Measurements from ENCODE around the gene SENP2. TPM values are rescaled to one million over a fixed set of nuclear protein-coding genes. Genes with fewer than 3 reads are reported as not detected.
A peak's percentile ranks its signal among the peaks of the same experiment; 100 is the strongest.

SENP2 gene
- total and polyA plus RNA-seq, 2 of the 13 experiments (the other 11 are each of a cell fraction or from before 2014, with no cell fraction given), result 7.7 to 46.2 TPM

GRCh38 chr3:185677146-185677829 lies 91.2 kb downstream of the SENP2 start (continued):
- TF ChIP-seq RAD51 (IDR thresholded peaks at IDR 0.05; ENCODE audit: borderline replicate concordance) (no peak), AFF4 (CRISPR knock-in tag; IDR thresholded peaks at IDR 0.05) (no peak), ZNF546 (CRISPR knock-in tag; conservative IDR thresholded peaks at IDR 0.05) (no peak), FOXK2 (IDR thresholded peaks at IDR 0.05) (no peak), STAG1 (CRISPR knock-in tag; IDR thresholded peaks at IDR 0.05) (peak; percentile 83), ZNF570 (CRISPR knock-in tag; IDR thresholded peaks at IDR 0.05; ENCODE audit: borderline replicate concordance) (no peak), AGO2 (optimal IDR thresholded peaks at IDR 0.05; ENCODE audit: low read depth, low read length) (no peak), FOXA3 (CRISPR knock-in tag; IDR thresholded peaks at IDR 0.05) (0 out of 2 replicates have a peak, but pooled peaks have one; percentile 18), IRF9 (CRISPR knock-in tag; IDR thresholded peaks at IDR 0.05; ENCODE audit: borderline replicate concordance) (no peak), ZNF331 (CRISPR knock-in tag; IDR thresholded peaks at IDR 0.05) (peak; percentile 27; the same call in 1 of the 2 replicates), BORCS8-MEF2B (CRISPR knock-in tag; IDR thresholded peaks at IDR 0.05) (no peak), TCF7 (IDR thresholded peaks at IDR 0.05; ENCODE audit: low read depth) (no peak), TIGD3 (CRISPR knock-in tag; IDR thresholded peaks at IDR 0.05; ENCODE audit: borderline replicate concordance) (no peak), ZBTB26 (CRISPR knock-in tag; IDR thresholded peaks at IDR 0.05; ENCODE audit: borderline replicate concordance) (no peak), HNF4A (CRISPR knock-in tag; IDR thresholded peaks at IDR 0.05) (no peak), ZC3H13 (CRISPR knock-in tag; IDR thresholded peaks at IDR 0.05) (no peak), ZFP37 (CRISPR knock-in tag; IDR thresholded peaks at IDR 0.05; ENCODE audit: borderline replicate concordance) (no peak), ZNF576 (CRISPR knock-in tag; IDR thresholded peaks at IDR 0.05) (peak; percentile 71; the same call in 1 of the 2 replicates)

All from HepG2 (cell line).